MCF 10A (cell line): ENCODE measurements around the gene ZCCHC4. TPM values are rescaled to one million over a fixed set of nuclear protein-coding genes. Genes with fewer than 3 reads are reported as not detected.
A peak's percentile ranks its signal among the peaks of the same experiment; 100 is the strongest.
"Not testable (repeated sequence)": the region's sequence is repeated elsewhere in the genome, so short reads cannot be mapped to it uniquely, and the experiment has no call there.

ENCODE experiments used
- BruUV-seq: library from RNA; stranded (reverse); fragments of 400-500 nt; replicated peaks from 2 replicates; lab custom pipeline; 2021; lab: Mats Ljungman, UMichigan
- CTCF ChIA-PET: fragments of 300-600 bp; sonication (Branson Sonifier 250); formaldehyde crosslinking; extraction: SDS; loops from one replicate; lab custom pipeline; 2021; ENCODE audit warnings: antibody characterized with exemption, inconsistent platforms; lab: Yijun Ruan, JAX
- POLR2A ChIA-PET: fragments of 300-600, 350-650 bp; sonication (Branson Sonifier 250); formaldehyde crosslinking; extraction: SDS; loops from one replicate; lab custom pipeline; 2020; ENCODE audit warnings: antibody characterized with exemption, inconsistent platforms; lab: Yijun Ruan, JAX
- DNase-seq: peaks from one replicate; pipeline ENCODE4 v3.0.0-alpha.2; 2018; ENCODE audit not compliant: unreplicated experiment
- H3K27ac Mint-ChIP-seq: one replicate; pipeline ENCODE4 v1.8.0; 2022; ENCODE audit warnings: mild to moderate bottlenecking, low read depth, mixed read lengths; ENCODE audit not compliant: unreplicated experiment
- H3K27me3 Mint-ChIP-seq: one replicate; pipeline ENCODE4 v1.8.0; 2022; ENCODE audit warnings: mixed read lengths; ENCODE audit not compliant: insufficient read depth, unreplicated experiment
- H3K36me3 Mint-ChIP-seq: one replicate; pipeline ENCODE4 v1.8.0; 2022; ENCODE audit warnings: mild to moderate bottlenecking, moderate library complexity, mixed read lengths; ENCODE audit not compliant: insufficient read depth, unreplicated experiment
- H3K4me1 Mint-ChIP-seq: one replicate; pipeline ENCODE4 v1.8.0; 2022; ENCODE audit warnings: mixed read lengths; ENCODE audit not compliant: insufficient read depth, unreplicated experiment
- H3K4me3 Mint-ChIP-seq: one replicate; pipeline ENCODE4 v1.8.0; 2022; ENCODE audit warnings: mild to moderate bottlenecking, moderate library complexity, mixed read lengths; ENCODE audit not compliant: unreplicated experiment
- H3K9me3 Mint-ChIP-seq: one replicate; pipeline ENCODE4 v1.8.0; 2022; ENCODE audit warnings: mixed read lengths; ENCODE audit not compliant: unreplicated experiment
- CTCF ChIP-seq: fragments of 200-600 bp; IDR thresholded peaks from one replicate; pipeline ENCODE4 v1.8.0; 2022; ENCODE audit warnings: antibody characterized with exemption, mild to moderate bottlenecking; ENCODE audit not compliant: unreplicated experiment
- intact Hi-C: fragments of 100-400 bp; cut with micrococcal nuclease; formaldehyde crosslinking; loops from 2 replicates; pipeline ENCODE4 v1.14.1; 2022
- total RNA-seq: library from RNA; stranded (reverse); gene quantifications from 2 replicates; pipeline ENCODE4 v1.2.3, GENCODE V29; 2022

ZCCHC4 gene
- total RNA-seq, 1 experiment from 2014 or later: 7.7 TPM

GRCh38 chr4:25370242-25370641, 57.7 kb downstream of the ZCCHC4 start:
- Mint-ChIP-seq H3K27ac (no peak overlapping the region), H3K36me3 (no peaks in the 10 kb centered on the region), H3K27me3 (no peaks in the 10 kb centered on the region), H3K4me3 (no peak overlapping the region), H3K4me1 (no peaks in the 10 kb centered on the region), H3K9me3 (no peaks in the 10 kb centered on the region)
- ChIA-PET CTCF (interaction anchor here (1.4 kb wide), 1 partner anchor 58 kb away, joined by 4 read pairs; the partner anchor contains the start of gene ZCCHC4), POLR2A (no interaction called here)
- TF ChIP-seq CTCF: no peak
- intact Hi-C loops: no loop called here
- no peak for DNase-seq
- no TSS peak for BruUV-seq

GRCh38 chr4:25372549-25372948, 60.0 kb downstream of the ZCCHC4 start:
- H3K4me3 Mint-ChIP-seq, BruUV-seq, POLR2A ChIA-PET, CTCF ChIA-PET, H3K9me3 Mint-ChIP-seq, intact Hi-C loops, H3K36me3 Mint-ChIP-seq, H3K27me3 Mint-ChIP-seq, H3K4me1 Mint-ChIP-seq, H3K27ac Mint-ChIP-seq, DNase-seq: not testable (repeated sequence)

- Mint-ChIP-seq H3K27me3 (no peaks in the 10 kb centered on the region), H3K36me3 (peaks cover 13% of the 10 kb centered on the region), H3K4me3 (no peak within 1 kb of the TSS), H3K27ac (peak within 1 kb of the TSS; percentile 79), H3K9me3 (no peaks in the 10 kb centered on the region), H3K4me1 (no peaks in the 10 kb centered on the region)
- intact Hi-C loops: no loop called here
- ChIA-PET POLR2A (interaction anchor here (0.5 to 2.1 kb wide), 14 partner anchors 9 to 329 kb away, joined by 3 to 8 read pairs (median 4); partner anchors contain the start of genes PI4K2B, SEPSECS and ZCCHC4), CTCF (interaction anchor here (0.6 to 2.2 kb wide), 5 partner anchors 9 to 611 kb away, joined by 3 to 9 read pairs (median 3); no protein-coding TSS in a partner anchor)
- peak; percentile 94 for DNase-seq
- TF ChIP-seq CTCF: no peak
- BruUV-seq: no TSS peak
Measured at GRCh38 chr4:25376754-25377571, 64.4 kb downstream of the ZCCHC4 start, which contains the start of gene ANAPC4. Gene ANAPC4 (plus strand): TSS chr4:25377263. CDS start chr4:25377428, 165 bp downstream.

GRCh38 chr4:25377572-25378436, 65.2 kb downstream of the ZCCHC4 start:
- BruUV-seq: TSS peak; percentile 53
- Mint-ChIP-seq H3K4me3 (no peak overlapping the region), H3K27ac (peak overlapping the region; percentile 79), H3K4me1 (no peaks in the 10 kb centered on the region), H3K36me3 (peaks cover 21% of the 10 kb centered on the region), H3K27me3 (no peaks in the 10 kb centered on the region), H3K9me3 (no peaks in the 10 kb centered on the region)
- CTCF ChIA-PET: interaction anchor here (0.6 to 2.2 kb wide), 6 partner anchors 10 to 610 kb away, joined by 3 to 9 read pairs (median 4); no protein-coding TSS in a partner anchor
- DNase-seq: peak; percentile 5
- POLR2A ChIA-PET: interaction anchor here (0.5 to 2.1 kb wide), 10 partner anchors 9 to 330 kb away, joined by 3 to 8 read pairs (median 4); partner anchors contain the start of genes PI4K2B and ZCCHC4
- intact Hi-C loops: no loop called here
- TF ChIP-seq CTCF: no peak
